PC-3 (cell line): ENCODE results near the gene INPP5F. TPM values are rescaled to one million over a fixed set of nuclear protein-coding genes. Genes with fewer than 3 reads are reported as not detected.
"Not testable (repeated sequence)": the region's sequence is repeated elsewhere in the genome, so short reads cannot be mapped to it uniquely, and the experiment has no call there.

ENCODE experiments used
- ATAC-seq: fragments of 200-7000 bp; cut with Tn5 transposase; 2 replicates; pipeline ENCODE4 v1.9.1; 2020; ENCODE audit warnings: mild to moderate bottlenecking, moderate library complexity
- BruUV-seq: library from RNA; stranded (reverse); fragments of 400-500 nt; replicated peaks from 2 replicates; lab custom pipeline; 2021; lab: Mats Ljungman, UMichigan
- CTCF ChIA-PET: fragments of 300-600 bp; sonication (Branson Sonifier 250); formaldehyde crosslinking; loops from one replicate; lab custom pipeline; 2022; ENCODE audit warnings: antibody characterized with exemption; lab: Charles Lee
- POLR2A ChIA-PET: fragments of 300-600 bp; sonication (Branson Sonifier 250); formaldehyde crosslinking; loops from one replicate; lab custom pipeline; 2022; ENCODE audit warnings: antibody characterized with exemption; ENCODE audit not compliant: unreplicated experiment; lab: Charles Lee
- DNase-seq: peaks from one replicate; pipeline ENCODE4 v3.0.0-alpha.2; 2015
- H2AFZ ChIP-seq: fragments of 300-600 bp; sonication (generic); 2 replicates; pipeline ENCODE4 v1.6.0; 2016; ENCODE audit warnings: antibody characterized with exemption, low read length
- H3F3A ChIP-seq: fragments of 300-600 bp; sonication (generic); one replicate; pipeline ENCODE4 v1.6.0; 2017; ENCODE audit warnings: antibody characterized with exemption, low read length, control low read depth, mild to moderate bottlenecking; ENCODE audit not compliant: unreplicated experiment
- H3K27ac ChIP-seq: fragments of 300-600 bp; sonication (generic); 2 replicates; pipeline ENCODE4 v1.5.1; 2016; ENCODE audit warnings: mild to moderate bottlenecking, low read length
- H3K27me3 ChIP-seq: fragments of 300-600 bp; sonication (generic); 2 replicates; pipeline ENCODE4 v1.6.1; 2016; ENCODE audit warnings: low read length, mixed read lengths
- H3K36me3 ChIP-seq: fragments of 300-600 bp; sonication (generic); 2 replicates; pipeline ENCODE4 v1.6.1; 2016; ENCODE audit warnings: low read depth, mixed run types, low read length, mixed read lengths
- H3K4me1 ChIP-seq: fragments of 300-600 bp; sonication (generic); 2 replicates; pipeline ENCODE4 v1.5.1; 2016; ENCODE audit warnings: low read length; ENCODE audit not compliant: insufficient read depth
- H3K4me2 ChIP-seq: fragments of 300-600 bp; sonication (generic); 2 replicates; pipeline ENCODE4 v1.6.0; 2016; ENCODE audit warnings: low read length
- H3K4me3 ChIP-seq: fragments of 300-600 bp; sonication (generic); 2 replicates; pipeline ENCODE4 v1.5.1; 2016; ENCODE audit warnings: mild to moderate bottlenecking, low read length, mixed read lengths
- H3K79me2 ChIP-seq: fragments of 300-600 bp; sonication (generic); 2 replicates; pipeline ENCODE4 v1.6.1; 2017; ENCODE audit warnings: low read length, mixed read lengths
- H3K9ac ChIP-seq: fragments of 300-600 bp; sonication (generic); 2 replicates; pipeline ENCODE4 v1.6.0; 2016; ENCODE audit warnings: mild to moderate bottlenecking, low read length
- H3K9me2 ChIP-seq: fragments of 300-600 bp; sonication (generic); replicated peaks from 2 replicates; pipeline ENCODE4 v1.6.1; 2016; ENCODE audit warnings: mixed run types, low read length, mixed read lengths
- H3K9me3 ChIP-seq: fragments of 300-600 bp; sonication (generic); 2 replicates; pipeline ENCODE4 v1.6.1; 2016; ENCODE audit warnings: low read length, mixed read lengths
- H4K20me1 ChIP-seq: fragments of 300-600 bp; sonication (generic); 2 replicates; pipeline ENCODE4 v1.6.1; 2016; ENCODE audit warnings: low read length, mixed read lengths
- EZH2 ChIP-seq: fragments of 300-600 bp; sonication (generic); IDR thresholded peaks from one replicate; pipeline ENCODE4 v1.6.1; 2017; ENCODE audit warnings: antibody characterized with exemption, mild to moderate bottlenecking, low read length; ENCODE audit not compliant: unreplicated experiment
- EZH2phosphoT487 ChIP-seq: fragments of 300-600 bp; sonication (generic); IDR thresholded peaks from 2 replicates; pipeline ENCODE4 v1.6.1; 2018; ENCODE audit warnings: mild to moderate bottlenecking, antibody characterized with exemption, low read length, borderline replicate concordance
- intact Hi-C: fragments of 100-400 bp; cut with micrococcal nuclease; formaldehyde crosslinking; loops from 2 replicates; pipeline ENCODE4 v1.9.0; 2023
- total RNA-seq: library from RNA; depleted of rRNA; stranded (reverse); fragments of >200 nt; gene quantifications from 2 replicates; pipeline ENCODE4 v1.2.3, GENCODE V29; 2014
- TF ChIP-seq, protein P1 (sequence below): fragments of 300-600 bp; sonication (generic); conservative IDR thresholded peaks from 2 replicates; pipeline ENCODE4 v1.5.1; 2017; ENCODE audit warnings: antibody characterized with exemption, low read depth, mild to moderate bottlenecking, low read length

INPP5F gene
- total RNA-seq, 1 experiment from 2014 or later: 8.2 TPM

DNA sequence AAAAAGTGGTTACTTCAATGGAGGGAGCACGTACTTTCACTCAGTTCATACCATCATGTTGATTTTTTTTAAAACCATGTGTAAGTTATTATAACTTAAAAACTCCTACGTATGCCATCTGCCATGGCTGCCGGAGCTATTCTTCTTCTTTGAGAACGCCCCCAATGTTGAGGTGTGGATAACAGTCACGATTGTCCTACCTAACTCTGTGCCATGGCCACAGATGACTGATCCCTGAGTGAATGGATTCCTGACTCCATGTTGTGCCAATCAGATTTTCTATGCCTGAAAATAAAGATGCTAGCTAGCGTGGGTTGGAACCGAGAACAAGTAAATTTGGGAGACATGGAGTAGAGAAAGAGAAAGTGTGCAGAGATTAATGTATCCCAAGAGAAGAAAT lies 141.5 kb downstream of the INPP5F start:
- ATAC-seq (no peak), DNase-seq (no peak)
- no TSS peak for BruUV-seq
- Histone ChIP-seq H3F3A (no peaks in the 10 kb centered on the region), H3K4me1 (peaks cover 12% of the 10 kb centered on the region; the same call in 1 of the 2 replicates), H3K27me3 (no peaks in the 10 kb centered on the region), H3K27ac (no peak overlapping the region), H3K36me3 (no peaks in the 10 kb centered on the region), H3K9me3 (no peaks in the 10 kb centered on the region), H3K9ac (no peak overlapping the region), H2AFZ (no peak overlapping the region), H3K9me2 (no peaks in the 10 kb centered on the region), H3K4me2 (no peak overlapping the region), H3K4me3 (no peak overlapping the region), H3K79me2 (peaks cover 98% of the 10 kb centered on the region), H4K20me1 (peaks cover 56% of the 10 kb centered on the region)
- intact Hi-C loops: no loop called here
- CTCF ChIA-PET: no interaction called here
- TF ChIP-seq EZH2phosphoT487 (no peak), EZH2 (no peak)
- TF ChIP-seq, protein P1, sequence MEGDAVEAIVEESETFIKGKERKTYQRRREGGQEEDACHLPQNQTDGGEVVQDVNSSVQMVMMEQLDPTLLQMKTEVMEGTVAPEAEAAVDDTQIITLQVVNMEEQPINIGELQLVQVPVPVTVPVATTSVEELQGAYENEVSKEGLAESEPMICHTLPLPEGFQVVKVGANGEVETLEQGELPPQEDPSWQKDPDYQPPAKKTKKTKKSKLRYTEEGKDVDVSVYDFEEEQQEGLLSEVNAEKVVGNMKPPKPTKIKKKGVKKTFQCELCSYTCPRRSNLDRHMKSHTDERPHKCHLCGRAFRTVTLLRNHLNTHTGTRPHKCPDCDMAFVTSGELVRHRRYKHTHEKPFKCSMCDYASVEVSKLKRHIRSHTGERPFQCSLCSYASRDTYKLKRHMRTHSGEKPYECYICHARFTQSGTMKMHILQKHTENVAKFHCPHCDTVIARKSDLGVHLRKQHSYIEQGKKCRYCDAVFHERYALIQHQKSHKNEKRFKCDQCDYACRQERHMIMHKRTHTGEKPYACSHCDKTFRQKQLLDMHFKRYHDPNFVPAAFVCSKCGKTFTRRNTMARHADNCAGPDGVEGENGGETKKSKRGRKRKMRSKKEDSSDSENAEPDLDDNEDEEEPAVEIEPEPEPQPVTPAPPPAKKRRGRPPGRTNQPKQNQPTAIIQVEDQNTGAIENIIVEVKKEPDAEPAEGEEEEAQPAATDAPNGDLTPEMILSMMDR: no peak
- POLR2A ChIA-PET: no interaction called here

DNA sequence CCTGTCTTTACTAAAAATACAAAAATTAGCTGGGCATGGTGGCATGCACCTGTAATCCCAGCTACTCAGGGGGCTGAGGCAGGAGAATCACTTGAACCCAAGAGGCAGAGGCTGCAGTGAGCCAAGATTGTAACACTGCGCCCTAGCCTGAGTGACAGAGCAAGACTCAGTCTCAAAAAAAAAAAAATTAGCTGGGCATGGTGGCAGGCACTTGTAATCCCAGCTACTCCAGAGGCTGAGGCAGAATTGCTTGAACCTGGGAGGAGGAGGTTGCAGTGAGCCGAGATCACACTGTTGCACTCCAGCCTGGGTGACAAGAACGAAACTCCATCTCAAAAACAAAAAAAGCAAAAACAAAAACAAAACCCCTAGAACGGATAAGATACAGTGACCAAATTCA lies 143.5 kb downstream of the INPP5F start:
- Histone ChIP-seq H4K20me1 (peaks cover 46% of the 10 kb centered on the region), H3K4me1 (peaks cover 16% of the 10 kb centered on the region), H3K79me2 (peaks cover 78% of the 10 kb centered on the region), H3K4me2 (peak overlapping the region; percentile 87; the same call in 1 of the 2 replicates)
- H2AFZ ChIP-seq, H3K9me2 ChIP-seq, DNase-seq, BruUV-seq, H3K4me3 ChIP-seq, ATAC-seq, POLR2A ChIA-PET, H3F3A ChIP-seq, H3K27me3 ChIP-seq, intact Hi-C loops, H3K36me3 ChIP-seq, H3K9ac ChIP-seq, H3K27ac ChIP-seq, H3K9me3 ChIP-seq, CTCF ChIA-PET: not testable (repeated sequence)

DNA sequence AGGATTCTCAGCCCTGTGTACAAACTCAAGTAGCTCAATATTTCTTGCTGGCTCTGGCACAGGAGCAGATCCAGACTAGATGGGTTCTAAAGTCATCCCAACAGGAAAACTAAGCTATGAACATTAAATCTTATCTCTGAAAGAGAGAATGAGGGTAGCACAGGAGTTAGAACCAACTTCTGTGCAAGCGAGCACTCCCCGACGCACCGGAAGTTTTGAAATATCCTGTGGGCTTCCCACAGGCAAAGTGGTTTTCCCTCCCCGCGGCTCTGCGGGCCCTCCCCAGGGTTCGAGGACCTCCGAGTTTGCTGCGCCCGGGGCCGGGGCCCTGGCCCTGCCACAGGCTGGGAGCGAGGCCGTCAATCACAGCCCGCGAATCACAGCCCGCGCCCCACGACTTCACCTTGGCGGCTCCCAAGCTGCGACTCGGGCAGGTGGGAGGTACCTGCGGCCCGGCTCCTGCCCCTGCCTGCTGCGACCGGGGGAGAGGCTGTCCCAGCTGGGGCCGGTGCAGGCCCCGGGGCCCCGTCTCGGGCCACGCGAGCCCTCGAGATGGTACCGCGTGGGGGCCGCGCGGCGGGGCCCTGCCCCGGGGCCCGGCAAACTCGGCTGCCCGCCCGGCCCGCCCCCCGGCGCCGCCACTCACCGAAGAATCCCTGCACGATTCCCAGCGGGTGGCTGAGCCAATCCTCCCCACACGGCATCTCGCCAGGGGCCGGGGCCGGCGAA lies 146.2 kb downstream of the INPP5F start:
- peak overlapping the region; percentile 94 for H3K4me3 ChIP-seq
- H3K9me2 ChIP-seq: no peaks in the 10 kb centered on the region
- CTCF ChIA-PET: no interaction called here
- peaks cover 9% of the 10 kb centered on the region; the same call in 1 of the 2 replicates for H3K4me1 ChIP-seq
- POLR2A ChIA-PET: interaction anchor here (0.5 to 0.7 kb wide), 3 partner anchors 11 to 197 kb away, joined by 3 to 5 read pairs (median 5); no protein-coding TSS in a partner anchor
- H3K27me3 ChIP-seq: no peaks in the 10 kb centered on the region
- peaks cover 31% of the 10 kb centered on the region for H4K20me1 ChIP-seq
- peak; percentile 54 for ATAC-seq
- intact Hi-C loops: loop anchor here (1.0 to 5.0 kb wide), 2 partner anchors 20 to 185 kb away; partner anchors contain the start of gene SEC23IP
- TF ChIP-seq, protein P1: no peak
- TF ChIP-seq EZH2phosphoT487 (no peak), EZH2 (no peak)
- H3F3A ChIP-seq: no peaks in the 10 kb centered on the region
- H3K9me3 ChIP-seq: no peaks in the 10 kb centered on the region
- H3K79me2 ChIP-seq: peaks cover 51% of the 10 kb centered on the region
- peak; percentile 41 for DNase-seq
- H3K9ac ChIP-seq: peak overlapping the region; percentile 87
- H3K4me2 ChIP-seq: peak overlapping the region; percentile 95
- no peaks in the 10 kb centered on the region for H3K36me3 ChIP-seq
- BruUV-seq: no TSS peak
- no peak overlapping the region for H2AFZ ChIP-seq
- no peak overlapping the region for H3K27ac ChIP-seq
